Neural cell (in vitro differentiated cells): ENCODE measurements around the gene ARHGAP18. TPM values are rescaled to one million over a fixed set of nuclear protein-coding genes. Genes with fewer than 3 reads are reported as not detected.

Source experiments
- H2AFZ ChIP-seq: fragments of 200-600, 300-800 bp; sonication (generic), shearing (Covaris generic); 2 replicates; pipeline ENCODE4 v1.6.0; 2014; ENCODE audit warnings: low read depth, mild to moderate bottlenecking, antibody characterized with exemption, low read length, moderate library complexity
- H3F3A ChIP-seq: fragments of 200-600 bp; shearing (Covaris generic); 2 replicates; pipeline ENCODE4 v1.6.1; 2016; ENCODE audit warnings: mild to moderate bottlenecking, moderate library complexity, mixed read lengths, antibody characterized with exemption, low read length; ENCODE audit not compliant: insufficient read depth, poor library complexity, severe bottlenecking
- H3K27ac ChIP-seq: fragments of 200-600, 300-800 bp; sonication (generic), shearing (Covaris generic); 2 replicates; pipeline ENCODE4 v1.5.1; 2014; ENCODE audit warnings: mild to moderate bottlenecking, low read length, moderate library complexity
- H3K27me3 ChIP-seq: fragments of 300-800, 200-600 bp; sonication (generic), shearing (Covaris generic); 2 replicates; pipeline ENCODE4 v1.6.0; 2014; ENCODE audit warnings: mild to moderate bottlenecking, low read depth, low read length, moderate library complexity; ENCODE audit not compliant: insufficient read depth
- H3K36me3 ChIP-seq: fragments of 300-800, 200-600 bp; sonication (generic), shearing (Covaris generic); 2 replicates; pipeline ENCODE4 v1.5.1; 2014; ENCODE audit warnings: mild to moderate bottlenecking, antibody characterized with exemption, low read length, moderate library complexity; ENCODE audit not compliant: insufficient read depth
- H3K4me2 ChIP-seq: fragments of 300-800, 200-600 bp; sonication (generic), shearing (Covaris generic); 2 replicates; pipeline ENCODE4 v1.6.0; 2014; ENCODE audit warnings: mild to moderate bottlenecking, low read length
- H3K4me3 ChIP-seq: fragments of 300-800, 200-600 bp; sonication (generic), shearing (Covaris generic); 2 replicates; pipeline ENCODE4 v1.5.1; 2014; ENCODE audit warnings: mild to moderate bottlenecking, low read length, moderate library complexity
- H3K79me2 ChIP-seq: fragments of 200-600 bp; shearing (Covaris generic); replicated peaks from 2 replicates; pipeline ENCODE4 v1.6.0; 2014; ENCODE audit warnings: mild to moderate bottlenecking, low read length, moderate library complexity; ENCODE audit not compliant: insufficient read depth
- H3K9ac ChIP-seq: fragments of 300-800, 200-600 bp; sonication (generic), shearing (Covaris generic); 2 replicates; pipeline ENCODE4 v1.6.1; 2016; ENCODE audit warnings: mild to moderate bottlenecking, low read length, mixed read lengths
- H3K9me2 ChIP-seq: fragments of 200-600 bp; shearing (Covaris generic); 2 replicates; pipeline ENCODE4 v1.6.1; 2016; ENCODE audit warnings: mild to moderate bottlenecking, low read length, mixed read lengths; ENCODE audit not compliant: insufficient read depth
- H3K9me3 ChIP-seq: fragments of 200-600, 300-800 bp; sonication (generic), shearing (Covaris generic); 2 replicates; pipeline ENCODE4 v1.6.1; 2016; ENCODE audit warnings: mild to moderate bottlenecking, mixed run types, low read length, moderate library complexity, mixed read lengths
- H4K20me1 ChIP-seq: fragments of 200-600 bp; shearing (Covaris generic); 2 replicates; pipeline ENCODE4 v1.6.1; 2016; ENCODE audit warnings: mild to moderate bottlenecking, mixed run types; ENCODE audit not compliant: insufficient read depth
- CTCF ChIP-seq: fragments of 450-650 bp; IDR thresholded peaks from 2 replicates; pipeline ENCODE4 v1.5.1; 2014; ENCODE audit warnings: antibody characterized with exemption, mild to moderate bottlenecking, moderate library complexity; ENCODE audit not compliant: poor library complexity, severe bottlenecking
- EP300 ChIP-seq: fragments of 450-650 bp; conservative IDR thresholded peaks from 2 replicates; pipeline ENCODE4 v1.6.1; 2014; ENCODE audit warnings: antibody characterized with exemption, mild to moderate bottlenecking, moderate library complexity; ENCODE audit not compliant: poor library complexity, severe bottlenecking
- EZH2 ChIP-seq: fragments of 200-600, 300-800 bp; shearing (Covaris generic), sonication (generic); IDR thresholded peaks from 2 replicates; pipeline ENCODE4 v1.6.1; 2014; ENCODE audit warnings: antibody characterized with exemption, low read length, borderline replicate concordance, mild to moderate bottlenecking; ENCODE audit not compliant: insufficient read depth, poor library complexity, severe bottlenecking
- MXI1 ChIP-seq: fragments of 450-650 bp; conservative IDR thresholded peaks from 2 replicates; pipeline ENCODE4 v1.6.1; 2014; ENCODE audit warnings: antibody characterized with exemption, mild to moderate bottlenecking; ENCODE audit not compliant: poor library complexity, severe bottlenecking
- POLR2AphosphoS5 ChIP-seq: IDR thresholded peaks from 2 replicates; pipeline ENCODE4 v1.6.1; 2012
- RAD21 ChIP-seq: fragments of 450-650 bp; conservative IDR thresholded peaks from 2 replicates; pipeline ENCODE4 v1.6.1; 2014; ENCODE audit warnings: antibody characterized with exemption, mild to moderate bottlenecking, moderate library complexity
- REST ChIP-seq: IDR thresholded peaks from 2 replicates; pipeline ENCODE4 v1.6.1; 2012; ENCODE audit warnings: borderline replicate concordance
- SMC3 ChIP-seq: fragments of 450-650 bp; conservative IDR thresholded peaks from 2 replicates; pipeline ENCODE4 v1.6.1; 2014; ENCODE audit warnings: antibody characterized with exemption, mild to moderate bottlenecking, moderate library complexity; ENCODE audit not compliant: poor library complexity
- TAF1 ChIP-seq: IDR thresholded peaks from 2 replicates; pipeline ENCODE4 v1.6.1; 2012; ENCODE audit warnings: low read depth
- polyA plus RNA-seq: library from polyadenylated mRNA; depleted of rRNA; stranded (reverse); fragments of >200 nt; gene quantifications from 2 replicates; pipeline ENCODE4 v1.2.3, GENCODE V29; 2014

The ARHGAP18 gene
- polyA plus RNA-seq, 1 donor from 2014 or later = 4.7 TPM

- Histone ChIP-seq H3K27ac (peak overlapping the region; percentile 22), H3K9me2 (no peaks in the 10 kb centered on the region), H3K36me3 (no peaks in the 10 kb centered on the region), H3K79me2 (no peaks in the 10 kb centered on the region), H3K9ac (no peak overlapping the region), H2AFZ (no peak overlapping the region), H3K4me3 (no peak overlapping the region), H3F3A (no peaks in the 10 kb centered on the region), H3K27me3 (no peaks in the 10 kb centered on the region), H3K4me2 (no peak overlapping the region), H3K9me3 (no peaks in the 10 kb centered on the region), H4K20me1 (no peaks in the 10 kb centered on the region)
- TF ChIP-seq MXI1 (no peak), EZH2 (no peak), TAF1 (no peak), POLR2AphosphoS5 (no peak), RAD21 (no peak), CTCF (no peak), SMC3 (no peak), EP300 (no peak), REST (no peak)
These were observed 47.6 kb downstream of the ARHGAP18 start for GRCh38 chr6:129662406-129662766.

GRCh38 chr6:129661536-129662405 is 48.2 kb downstream of the ARHGAP18 start:
- Histone ChIP-seq H4K20me1 (no peaks in the 10 kb centered on the region), H3K9me3 (no peaks in the 10 kb centered on the region), H3K36me3 (no peaks in the 10 kb centered on the region), H3K4me2 (no peak overlapping the region), H3F3A (no peaks in the 10 kb centered on the region), H3K27me3 (no peaks in the 10 kb centered on the region), H3K79me2 (no peaks in the 10 kb centered on the region), H3K9ac (no peak overlapping the region), H2AFZ (peak overlapping the region; percentile 18), H3K9me2 (no peaks in the 10 kb centered on the region), H3K27ac (peak overlapping the region; percentile 22), H3K4me3 (no peak overlapping the region)
- TF ChIP-seq REST = no peak
- peak; percentile 40 for TF ChIP-seq EP300
